ENCODE results near the gene SDK2. TPM values are rescaled to one million over a fixed set of nuclear protein-coding genes. Genes with fewer than 3 reads are reported as not detected.

The SDK2 gene
- total and polyA plus RNA-seq, 2 of the 8 experiments (the other 6 are each of a cell fraction or from before 2014, with no cell fraction given), result 3.9 to 4.1 TPM

DNA sequence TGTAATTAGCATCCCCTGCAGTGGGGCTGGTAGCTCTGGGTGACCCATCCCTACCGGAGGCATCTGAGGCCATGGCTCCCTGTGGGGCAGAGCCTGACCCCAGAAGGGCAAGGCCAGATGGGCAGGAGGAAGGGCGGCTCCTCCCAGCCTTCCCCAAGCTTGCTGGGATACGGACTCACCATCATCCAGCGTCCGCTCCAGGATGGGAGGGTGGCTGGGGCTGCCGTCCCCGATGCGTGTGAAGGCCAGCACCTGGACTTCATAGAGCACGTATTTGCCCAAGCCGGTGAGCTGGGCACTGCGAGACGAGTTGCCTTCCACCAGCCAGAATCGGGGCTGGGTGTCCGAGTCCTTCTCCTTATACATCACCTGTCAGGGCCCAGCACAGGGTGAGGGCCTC lies 250.9 kb downstream of the SDK2 start:
- Histone ChIP-seq H3K27ac (ENCODE audit: low read depth, low read length) (no peak overlapping the region), H2BK12ac (ENCODE audit: low read depth, low read length) (no peak overlapping the region), H2BK5ac (ENCODE audit: low read depth, low read length) (no peak overlapping the region), H4K91ac (replicated peaks; ENCODE audit: insufficient read length, low read length) (no peak overlapping the region), H3K4me3 (ENCODE audit: extremely low read depth in 1 of 4, insufficient read depth in 2 of 4, low read depth in 3 of 4, low read length in 4 of 4) (no peak overlapping the region), H3K4me2 (ENCODE audit: insufficient read depth in 1 of 2, low read depth in 2 of 2, low read length in 2 of 2) (no peak overlapping the region), H2BK15ac (ENCODE audit: low read length) (no peak overlapping the region), H2AK5ac (ENCODE audit: low read depth, low read length) (no peak overlapping the region), H4K8ac (ENCODE audit: extremely low read depth, insufficient read depth, low read length) (no peak overlapping the region), H2BK20ac (ENCODE audit: low read length) (no peak overlapping the region), H3K56ac (replicated peaks; ENCODE audit: insufficient read length, low read depth, low read length) (no peak overlapping the region), H3K9me3 (ENCODE audit: insufficient read depth in 2 of 2, low read depth in 1 of 2, low read length in 1 of 2) (no peaks in the 10 kb centered on the region), H3K27me3 (replicated peaks in 1 of 4; ENCODE audit: control insufficient read depth in 3 of 4, extremely low read depth in 1 of 4, insufficient read depth in 3 of 4, low read length in 3 of 4) (no peaks in the 10 kb centered on the region), H2AFZ (ENCODE audit: low read length) (no peak overlapping the region), H3K36me3 (ENCODE audit: control insufficient read depth in 2 of 4, insufficient read depth in 4 of 4, low read length in 3 of 4) (no peaks in the 10 kb centered on the region; a peak in 2 of 8 replicates), H3K79me2 (ENCODE audit: control insufficient read depth in 1 of 2, insufficient read depth in 2 of 2, low read length in 2 of 2) (no peaks in the 10 kb centered on the region), H3K79me1 (ENCODE audit: low read depth, low read length) (no peaks in the 10 kb centered on the region; the same call in 1 of the 2 replicates), H3K4ac (replicated peaks; ENCODE audit: insufficient read length, low read depth, low read length) (no peak overlapping the region), H3K23ac (ENCODE audit: insufficient read length) (no peak overlapping the region), H3K18ac (ENCODE audit: extremely low read depth, low read length) (no peak overlapping the region), H4K20me1 (replicated peaks in 1 of 2; ENCODE audit: control insufficient read depth in 1 of 2, insufficient read depth in 2 of 2, low read length in 2 of 2) (peaks cover 0 to 1% of the 10 kb centered on the region in 2 experiments), H3K14ac (ENCODE audit: insufficient read length) (no peak overlapping the region), H3K9ac (replicated peaks in 1 of 4; ENCODE audit: extremely low read depth in 1 of 4, low read depth in 3 of 4, low read length in 3 of 4) (no peak overlapping the region), H4K5ac (ENCODE audit: insufficient read length, low read depth, low read length) (no peak overlapping the region), H2BK120ac (replicated peaks; ENCODE audit: low read depth, low read length) (no peak overlapping the region), H3K23me2 (ENCODE audit: low read depth, low read length) (no peaks in the 10 kb centered on the region; the same call in 1 of the 2 replicates), H3K4me1 (replicated peaks in 1 of 4; ENCODE audit: control insufficient read depth in 3 of 4, insufficient read depth in 4 of 4, low read length in 3 of 4) (peaks cover 0 to 2% (median 0%) of the 10 kb centered on the region in 4 experiments; a peak in 1 of 7 replicates)
- ChIA-PET CTCF (ENCODE audit: partially characterized antibody) (interaction anchor here (1.3 to 3.0 kb wide), 5 partner anchors 9 to 138 kb away, joined by 3 to 15 read pairs (median 4); no protein-coding TSS in a partner anchor), POLR2A (ENCODE audit: partially characterized antibody) (no interaction called here)
- DNase-seq (ENCODE audit: low read depth in 1 of 2, low spot score in 2 of 2), result no peak
- FAIRE-seq, result no peak
- no peak for TF ChIP-seq SIRT6 (IDR thresholded peaks at IDR 0.05; ENCODE audit: low read length)
- WGBS, 2 experiments (ENCODE audit: extremely low coverage in 1 of 2, insufficient coverage in 1 of 2, insufficient read length in 1 of 2, insufficient replicate concordance in 2 of 2, low coverage in 1 of 2, low lambda C conversion rate in 2 of 2, missing lambda C conversion rate in 1 of 2), result 90% methylated on average over 10 of the region's 14 CpGs; no CpG with 5 or more reads in 1 of the 2 experiments
